NT2/D1 (cell line): Measurements from ENCODE around the gene NDUFA8.

ENCODE experiments used
- DNase-seq: peaks from one replicate; pipeline ENCODE4 v3.0.0-alpha.2; 2011; ENCODE audit warnings: low read depth, low spot score
- H3K27me3 ChIP-seq: 2 replicates; pipeline ENCODE4 v1.6.0; 2011; ENCODE audit warnings: mild to moderate bottlenecking; ENCODE audit not compliant: insufficient read length, insufficient read depth
- H3K36me3 ChIP-seq: 2 replicates; pipeline ENCODE4 v1.6.1; 2011; ENCODE audit warnings: mild to moderate bottlenecking, low read length, mixed read lengths; ENCODE audit not compliant: insufficient read depth, insufficient read length
- H3K4me1 ChIP-seq: 2 replicates; pipeline ENCODE4 v1.5.1; 2011; ENCODE audit not compliant: insufficient read depth, insufficient read length
- H3K4me3 ChIP-seq: 2 replicates; pipeline ENCODE4 v1.5.1; 2011; ENCODE audit warnings: low read depth; ENCODE audit not compliant: insufficient read length
- H3K9ac ChIP-seq: 2 replicates; pipeline ENCODE4 v1.6.0; 2011; ENCODE audit warnings: low read depth; ENCODE audit not compliant: insufficient read length
- H3K9me3 ChIP-seq: 2 replicates; pipeline ENCODE4 v1.5.1; 2011; ENCODE audit warnings: mild to moderate bottlenecking, low read length; ENCODE audit not compliant: insufficient read depth
- SUZ12 ChIP-seq: IDR thresholded peaks from 2 replicates; pipeline ENCODE4 v1.6.1; 2011; ENCODE audit not compliant: insufficient read length, insufficient read depth; ENCODE audit errors: extremely low read depth
- YY1 ChIP-seq: IDR thresholded peaks from 2 replicates; pipeline ENCODE4 v1.6.1; 2011; ENCODE audit not compliant: insufficient read length, insufficient read depth
- ZNF274 ChIP-seq: IDR thresholded peaks from 2 replicates; pipeline ENCODE4 v1.6.1; 2011; ENCODE audit warnings: mild to moderate bottlenecking, low read depth, low read length

The NDUFA8 gene

DNA sequence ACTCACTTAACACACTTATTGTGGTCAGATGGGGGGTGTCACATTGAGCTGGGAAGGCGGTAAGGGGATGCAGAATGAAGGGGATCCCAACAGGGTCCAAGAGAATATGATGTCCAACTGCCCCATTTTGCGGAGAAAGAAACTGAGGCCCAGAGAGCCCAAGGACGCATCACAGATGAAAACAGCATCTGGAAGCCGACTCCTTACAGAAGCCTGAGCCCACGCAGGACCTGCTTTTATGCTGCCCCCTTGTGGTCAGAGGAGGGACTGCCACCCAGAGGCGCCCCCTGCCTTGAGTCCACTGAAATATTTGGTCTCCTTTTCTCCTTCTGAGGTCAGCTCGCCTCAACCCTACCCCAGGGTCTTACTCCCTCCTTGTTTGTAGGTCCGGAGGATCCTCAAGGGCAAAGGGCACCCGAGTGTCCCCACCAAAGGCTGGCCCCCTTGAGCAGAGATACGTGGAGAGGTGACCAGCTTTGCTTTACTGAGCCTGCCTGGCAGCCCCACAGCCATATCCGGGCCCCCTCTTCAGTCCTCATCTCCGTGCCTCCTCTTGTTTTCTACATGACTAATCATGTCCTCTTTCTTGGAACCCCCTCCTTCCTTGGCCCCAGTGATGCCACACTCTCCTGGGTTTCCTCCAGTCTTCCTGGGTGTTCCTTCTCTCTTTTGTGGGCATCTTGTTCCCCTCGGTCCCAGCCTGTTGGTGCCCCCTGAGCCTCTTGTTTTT, 36.5 kb downstream of the NDUFA8 start:
- no peak overlapping the region for H3K9ac ChIP-seq
- H3K4me3 ChIP-seq = no peak overlapping the region
- TF ChIP-seq ZNF274 (no peak), YY1 (no peak), SUZ12 (no peak)
- H3K36me3 ChIP-seq = no peaks in the 10 kb centered on the region
- peaks cover 25% of the 10 kb centered on the region for H3K4me1 ChIP-seq
- peaks cover 26% of the 10 kb centered on the region for H3K27me3 ChIP-seq
- H3K9me3 ChIP-seq = no peaks in the 10 kb centered on the region
- peak; percentile 73 for DNase-seq

- Histone ChIP-seq H3K27me3 (peaks cover 23% of the 10 kb centered on the region), H3K9ac (no peak overlapping the region), H3K4me3 (no peak overlapping the region), H3K36me3 (no peaks in the 10 kb centered on the region), H3K4me1 (peaks cover 22% of the 10 kb centered on the region), H3K9me3 (no peaks in the 10 kb centered on the region)
- TF ChIP-seq ZNF274 (no peak), YY1 (no peak), SUZ12 (no peak)
- DNase-seq = no peak
Measured at GRCh38 chr9:122122468-122122867, 37.1 kb downstream of the NDUFA8 start.

- Histone ChIP-seq H3K36me3 (no peaks in the 10 kb centered on the region), H3K27me3 (peaks cover 18% of the 10 kb centered on the region), H3K4me3 (no peak overlapping the region), H3K4me1 (peaks cover 20% of the 10 kb centered on the region), H3K9ac (no peak overlapping the region), H3K9me3 (no peaks in the 10 kb centered on the region)
- no peak for TF ChIP-seq YY1
- DNase-seq = no peak
Measured at GRCh38 chr9:122121931-122122330, 37.6 kb downstream of the NDUFA8 start.

- no peaks in the 10 kb centered on the region for H3K9me3 ChIP-seq
- H3K36me3 ChIP-seq = no peaks in the 10 kb centered on the region
- TF ChIP-seq YY1 = no peak
- TF ChIP-seq ZNF274 = no peak
- no peak for TF ChIP-seq SUZ12
- no peak for DNase-seq
- H3K4me1 ChIP-seq = peaks cover 22% of the 10 kb centered on the region
- H3K27me3 ChIP-seq = peaks cover 12% of the 10 kb centered on the region
- H3K4me3 ChIP-seq = no peak overlapping the region
- H3K9ac ChIP-seq = no peak overlapping the region
Measured at GRCh38 chr9:122121391-122121790, 38.2 kb downstream of the NDUFA8 start.

DNA sequence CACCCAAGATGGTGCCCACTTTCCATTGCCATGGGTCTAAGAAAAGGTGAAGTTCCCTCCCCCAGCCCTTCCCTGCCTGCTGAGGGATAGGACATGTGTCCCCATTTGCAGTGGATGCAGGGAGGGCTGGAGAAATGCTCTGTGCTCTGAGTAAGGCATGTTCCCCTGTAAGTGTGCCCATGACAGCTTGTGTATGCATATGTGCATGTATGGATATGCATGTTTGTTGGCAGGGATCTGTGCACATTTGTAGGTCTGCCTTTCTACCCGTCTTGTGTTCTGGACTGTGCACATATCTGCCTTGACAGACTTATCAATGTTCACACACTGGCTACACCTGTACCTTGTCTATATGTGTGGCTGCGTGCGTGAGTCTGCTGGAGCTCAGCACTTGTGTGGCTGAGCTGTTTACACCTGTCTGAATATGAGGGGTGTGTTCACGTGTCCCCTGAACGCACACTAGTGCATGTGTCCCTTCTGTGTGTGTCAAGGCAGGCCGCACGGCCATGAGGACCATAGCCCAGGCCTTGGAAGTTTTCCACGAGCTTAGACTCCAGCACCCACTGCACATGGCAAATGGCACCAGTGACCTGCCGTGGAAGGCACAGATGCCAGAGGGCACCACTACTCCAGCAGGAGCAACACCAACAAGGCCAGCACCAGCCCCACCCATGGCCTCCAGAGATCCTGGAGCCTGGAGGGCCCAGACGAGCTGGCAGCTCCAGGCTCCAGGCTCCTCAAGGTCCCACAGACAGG, 39.1 kb downstream of the NDUFA8 start:
- Histone ChIP-seq H3K9me3 (no peaks in the 10 kb centered on the region), H3K9ac (no peak overlapping the region), H3K27me3 (peaks cover 4% of the 10 kb centered on the region), H3K36me3 (no peaks in the 10 kb centered on the region), H3K4me1 (peaks cover 20% of the 10 kb centered on the region), H3K4me3 (no peak overlapping the region)
- TF ChIP-seq SUZ12 (no peak), YY1 (no peak), ZNF274 (no peak)
- DNase-seq = no peak

DNA sequence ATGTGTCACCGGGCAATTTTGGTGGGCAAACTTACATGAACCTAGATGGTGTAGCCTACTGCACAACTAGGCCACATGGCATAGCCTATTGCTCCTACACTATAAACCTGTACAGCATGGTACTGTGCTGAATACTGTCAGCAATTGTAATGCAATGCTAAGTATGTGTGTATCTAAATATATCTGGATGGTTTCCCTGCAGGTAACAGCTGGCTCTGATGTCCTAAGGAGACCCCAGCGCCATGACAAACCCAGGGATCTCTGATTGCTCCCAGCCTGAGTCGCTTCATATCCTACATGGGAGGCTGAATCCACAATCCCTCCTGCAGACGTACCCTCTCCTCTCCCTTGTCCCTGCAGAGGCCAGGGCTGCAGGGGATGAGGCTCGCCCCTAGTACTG, 39.9 kb downstream of the NDUFA8 start:
- H3K9ac ChIP-seq = no peak overlapping the region
- DNase-seq = no peak
- no peak overlapping the region for H3K4me3 ChIP-seq
- TF ChIP-seq SUZ12 (no peak), YY1 (no peak), ZNF274 (no peak)
- no peaks in the 10 kb centered on the region for H3K36me3 ChIP-seq
- peaks cover 25% of the 10 kb centered on the region for H3K4me1 ChIP-seq
- no peaks in the 10 kb centered on the region for H3K27me3 ChIP-seq
- H3K9me3 ChIP-seq = no peaks in the 10 kb centered on the region

GRCh38 chr9:122119166-122119521, 40.4 kb downstream of the NDUFA8 start:
- H3K9me3 ChIP-seq = no peaks in the 10 kb centered on the region
- no peak for DNase-seq
- H3K27me3 ChIP-seq = no peaks in the 10 kb centered on the region
- H3K36me3 ChIP-seq = no peaks in the 10 kb centered on the region
- H3K9ac ChIP-seq = no peak overlapping the region
- no peak overlapping the region for H3K4me3 ChIP-seq
- TF ChIP-seq YY1 = no peak
- no peak for TF ChIP-seq ZNF274
- peaks cover 30% of the 10 kb centered on the region for H3K4me1 ChIP-seq
